ENCODE results near the gene BMPER.

Gene BMPER

DNA sequence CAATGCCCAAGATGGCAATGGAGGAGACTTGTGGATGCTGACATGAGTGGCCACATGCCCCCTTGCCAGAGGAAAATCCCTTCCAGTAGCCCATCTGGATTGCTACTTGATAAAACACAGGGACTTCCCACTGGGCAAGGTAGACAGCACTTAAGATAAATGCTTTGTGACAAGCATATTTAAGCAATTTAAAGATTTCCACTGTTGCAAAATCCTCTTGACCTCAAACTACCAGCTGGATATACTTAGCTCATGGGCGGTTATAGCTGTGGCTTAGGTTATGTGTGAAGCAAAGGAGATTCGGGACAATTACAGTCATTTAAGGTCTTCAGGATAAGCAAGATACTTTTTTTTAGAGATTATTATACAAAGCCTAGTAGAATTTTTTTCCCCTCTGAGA is 238.1 kb downstream of the BMPER start:
- DNase-seq (ENCODE audit: low spot score in 2 of 2) (no peak), ATAC-seq (no peak)
- no peak overlapping the region for H3K27ac Mint-ChIP-seq
- H3K9me3 Mint-ChIP-seq: no peaks in the 10 kb centered on the region
- no peaks in the 10 kb centered on the region for H3K36me3 Mint-ChIP-seq
- H3K4me3 Mint-ChIP-seq: no peak overlapping the region
- H3K4me1 Mint-ChIP-seq: no peaks in the 10 kb centered on the region

DNA sequence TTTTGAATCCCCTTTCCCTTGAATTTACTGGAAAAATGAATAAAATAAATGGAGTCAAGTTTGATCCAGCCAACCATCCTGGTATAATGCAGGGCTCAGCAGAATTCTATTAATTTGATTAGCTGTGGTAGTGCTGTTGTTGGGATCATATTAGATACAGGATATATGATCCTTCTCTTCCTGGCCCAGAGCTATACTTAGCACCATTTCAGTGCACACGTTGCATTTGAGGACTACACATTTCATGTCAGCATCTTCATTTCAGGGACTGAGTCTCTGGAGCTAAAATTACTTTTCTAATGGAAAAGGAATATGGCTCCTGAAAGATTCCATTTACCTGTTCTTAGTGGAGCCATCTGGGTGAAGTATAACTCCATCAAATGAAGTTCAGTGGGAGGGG is 240.3 kb downstream of the BMPER start:
- H3K4me1 Mint-ChIP-seq: no peaks in the 10 kb centered on the region
- no peak overlapping the region for H3K27ac Mint-ChIP-seq
- ATAC-seq (no peak), DNase-seq (ENCODE audit: low spot score in 2 of 2) (no peak)
- H3K36me3 Mint-ChIP-seq: no peaks in the 10 kb centered on the region
- no peaks in the 10 kb centered on the region for H3K9me3 Mint-ChIP-seq
- H3K4me3 Mint-ChIP-seq: no peak overlapping the region

DNA sequence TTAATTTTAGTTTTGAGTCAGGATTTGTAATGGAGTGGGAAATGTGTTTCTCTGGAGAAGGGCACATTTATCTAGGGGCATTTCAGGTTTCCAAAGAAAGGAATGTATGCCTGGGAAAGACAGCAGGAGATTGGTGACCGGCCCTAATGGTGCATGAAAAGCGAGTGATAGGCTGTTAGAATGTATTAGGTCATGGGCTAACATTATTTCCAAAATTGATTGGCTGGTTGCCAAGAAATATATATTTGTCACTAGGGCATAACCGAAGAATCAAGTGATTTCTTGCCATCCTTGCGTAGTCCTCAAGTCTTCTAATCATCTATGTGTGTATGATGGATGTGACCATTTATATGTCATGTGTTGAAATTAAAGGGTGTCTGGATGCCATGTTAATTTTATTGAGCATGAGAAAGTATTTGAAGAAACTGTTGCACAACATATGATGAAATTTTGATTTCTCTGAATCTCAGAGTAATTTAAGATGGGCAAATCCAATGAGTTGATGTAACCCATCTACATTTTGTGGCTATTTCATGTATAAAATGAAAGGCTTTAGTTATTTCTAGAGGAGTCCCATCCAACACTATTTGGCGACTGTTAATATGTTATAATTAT is 248.4 kb downstream of the BMPER start:
- no peak for DNase-seq (ENCODE audit: low spot score in 2 of 2)
- no peaks in the 10 kb centered on the region for H3K4me1 Mint-ChIP-seq
- H3K4me3 Mint-ChIP-seq: no peak overlapping the region
- H3K27ac Mint-ChIP-seq: no peak overlapping the region
- no peaks in the 10 kb centered on the region for H3K36me3 Mint-ChIP-seq
- no peaks in the 10 kb centered on the region for H3K9me3 Mint-ChIP-seq
- no peak for ATAC-seq

DNA sequence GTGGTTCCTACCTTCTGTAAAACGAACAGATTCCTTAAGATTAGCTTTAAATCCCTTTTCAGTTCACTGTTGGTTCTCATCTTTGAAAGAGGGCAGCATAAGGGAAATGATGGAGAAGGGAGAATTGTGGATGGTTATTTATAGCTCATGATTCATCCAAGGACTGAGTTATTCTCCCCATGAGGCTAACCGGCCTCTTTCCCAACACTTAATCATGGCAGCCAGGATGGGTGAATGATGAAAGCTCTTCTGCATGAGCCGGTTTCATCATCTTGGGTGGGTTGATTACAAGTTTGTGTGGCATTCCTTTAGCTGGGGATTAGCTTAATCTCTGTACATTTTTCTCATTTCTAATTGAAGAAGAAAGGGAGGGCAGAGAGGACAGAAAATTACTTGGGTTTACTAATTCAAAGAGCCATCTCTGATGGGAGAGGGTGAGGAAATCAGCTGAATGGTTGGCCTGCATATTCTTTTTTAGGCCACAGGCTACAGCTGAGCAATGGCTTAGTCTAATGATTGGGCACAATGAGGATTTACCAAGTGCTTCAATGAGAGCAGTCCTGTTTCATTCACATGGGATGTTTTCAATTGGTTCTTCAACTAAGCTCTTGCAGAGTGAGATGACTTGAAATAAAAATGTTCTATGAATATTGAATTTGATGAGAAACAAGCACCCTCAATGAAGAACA is 250.0 kb downstream of the BMPER start:
- no peak for ATAC-seq
- H3K4me1 Mint-ChIP-seq: no peaks in the 10 kb centered on the region
- H3K27ac Mint-ChIP-seq: no peak overlapping the region
- no peaks in the 10 kb centered on the region for H3K36me3 Mint-ChIP-seq
- no peak overlapping the region for H3K4me3 Mint-ChIP-seq
- no peaks in the 10 kb centered on the region for H3K9me3 Mint-ChIP-seq
- no peak for DNase-seq (ENCODE audit: low spot score in 2 of 2)

DNA sequence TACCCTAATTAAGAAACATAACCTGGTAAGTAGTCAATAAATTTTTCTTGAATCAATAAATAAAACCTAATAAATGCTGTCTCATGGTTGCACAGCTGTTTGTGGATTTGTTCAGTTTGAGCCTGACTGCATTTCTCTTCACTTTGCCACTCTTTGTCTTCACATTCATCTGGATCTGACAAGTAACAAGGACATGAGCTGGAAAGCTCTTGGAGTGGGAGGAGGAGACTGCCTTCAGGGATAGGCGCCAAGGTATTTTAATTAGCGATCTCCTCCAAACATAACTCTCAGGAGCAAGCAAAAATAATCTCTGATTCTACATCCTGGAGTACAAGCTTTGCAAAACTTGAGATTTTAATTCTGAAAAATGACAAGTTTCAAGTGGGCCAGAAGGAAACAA is 251.0 kb downstream of the BMPER start:
- Mint-ChIP-seq H3K36me3 (no peaks in the 10 kb centered on the region), H3K9me3 (no peaks in the 10 kb centered on the region), H3K4me3 (no peak overlapping the region), H3K27ac (no peak overlapping the region), H3K4me1 (no peaks in the 10 kb centered on the region)
- ATAC-seq: no peak
- DNase-seq (ENCODE audit: low spot score in 2 of 2): no peak

DNA sequence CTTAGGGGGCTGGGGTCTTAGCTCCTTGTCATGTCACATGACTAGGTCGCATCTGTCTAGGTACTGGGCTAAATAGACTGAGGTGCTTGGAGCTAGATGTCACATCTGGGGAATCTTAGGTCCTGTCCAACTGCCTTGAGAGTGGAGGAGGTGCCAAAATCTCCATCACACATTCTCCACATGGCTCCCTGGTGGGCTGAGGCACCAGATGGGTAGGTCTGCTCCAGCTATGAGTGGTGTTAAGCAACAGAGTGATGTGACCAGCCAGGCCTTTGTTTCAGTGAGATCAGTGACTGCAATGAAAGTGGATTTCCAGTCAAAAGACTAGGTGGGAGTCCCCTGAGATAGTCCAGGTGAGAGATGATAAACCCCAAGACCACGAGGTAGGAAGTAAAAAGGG is 251.8 kb downstream of the BMPER start:
- Mint-ChIP-seq H3K9me3 (no peaks in the 10 kb centered on the region), H3K4me1 (no peaks in the 10 kb centered on the region), H3K4me3 (no peak overlapping the region), H3K27ac (no peak overlapping the region), H3K36me3 (no peaks in the 10 kb centered on the region)
- no peak for ATAC-seq
- DNase-seq (ENCODE audit: low spot score in 2 of 2): no peak

DNA sequence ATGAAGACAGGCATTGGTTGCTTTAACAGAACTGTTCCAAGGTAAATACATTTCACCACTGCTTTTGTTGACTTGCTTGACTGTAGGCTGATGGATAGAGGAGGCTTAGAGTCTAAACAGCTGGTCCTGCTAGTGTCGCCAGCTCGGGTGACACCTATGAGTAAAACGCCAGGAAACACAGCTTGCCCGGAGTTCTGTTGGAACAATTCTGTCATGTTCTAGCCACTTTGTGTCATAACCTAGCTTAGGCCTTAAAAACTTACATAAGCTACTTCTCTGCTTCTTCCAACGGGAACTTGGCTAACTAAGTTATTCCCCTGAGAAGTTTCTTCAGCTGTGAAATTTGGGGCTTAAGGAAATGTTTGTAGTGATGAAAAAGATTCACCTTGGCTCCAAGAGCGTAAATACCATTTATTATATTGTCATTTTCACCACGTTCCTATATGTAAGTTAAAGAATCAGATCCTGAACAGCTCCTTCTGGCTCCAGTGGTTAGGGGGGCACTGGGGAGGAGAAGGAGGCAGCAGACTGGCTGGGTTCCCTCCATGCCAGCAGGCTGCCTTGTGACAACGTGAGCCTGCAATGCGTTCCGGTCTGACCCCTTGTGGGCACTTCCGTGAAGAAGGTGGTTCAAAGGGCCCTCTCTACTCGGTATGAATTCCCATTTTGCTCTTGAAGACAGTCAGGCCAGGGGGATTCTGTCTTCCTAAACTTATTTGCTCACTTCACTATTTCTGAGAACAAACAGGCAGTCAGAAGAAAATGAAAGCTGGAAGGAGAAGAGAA is 253.2 kb downstream of the BMPER start:
- Mint-ChIP-seq H3K9me3 (no peaks in the 10 kb centered on the region), H3K4me1 (no peaks in the 10 kb centered on the region), H3K4me3 (no peak overlapping the region), H3K36me3 (no peaks in the 10 kb centered on the region), H3K27ac (no peak overlapping the region)
- DNase-seq (ENCODE audit: low spot score in 2 of 2) (no peak), ATAC-seq (no peak)

DNA sequence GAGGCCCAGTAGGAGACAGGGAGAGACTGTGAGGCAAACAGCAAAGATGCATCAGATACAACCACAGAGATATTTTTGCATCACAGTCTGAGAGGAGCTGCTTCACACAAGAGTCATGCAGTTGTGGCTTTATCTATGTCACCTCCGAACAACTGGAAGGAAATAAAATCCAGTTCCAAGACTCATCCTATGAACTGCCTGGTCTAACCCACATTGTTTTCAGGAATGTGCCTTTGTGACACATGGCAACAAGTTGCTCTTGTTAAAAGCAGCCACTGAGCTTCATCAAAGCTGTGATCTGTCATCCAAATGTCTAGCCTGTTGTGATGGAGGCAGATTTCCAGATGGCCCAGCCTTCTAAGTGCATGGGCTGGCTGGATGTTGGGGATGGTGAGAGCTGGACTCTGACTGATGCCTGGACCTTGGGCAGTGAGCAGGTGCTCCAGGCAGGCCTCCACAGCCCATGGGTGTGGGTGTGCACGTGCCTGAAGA is 255.0 kb downstream of the BMPER start:
- H3K36me3 Mint-ChIP-seq: no peaks in the 10 kb centered on the region

DNA sequence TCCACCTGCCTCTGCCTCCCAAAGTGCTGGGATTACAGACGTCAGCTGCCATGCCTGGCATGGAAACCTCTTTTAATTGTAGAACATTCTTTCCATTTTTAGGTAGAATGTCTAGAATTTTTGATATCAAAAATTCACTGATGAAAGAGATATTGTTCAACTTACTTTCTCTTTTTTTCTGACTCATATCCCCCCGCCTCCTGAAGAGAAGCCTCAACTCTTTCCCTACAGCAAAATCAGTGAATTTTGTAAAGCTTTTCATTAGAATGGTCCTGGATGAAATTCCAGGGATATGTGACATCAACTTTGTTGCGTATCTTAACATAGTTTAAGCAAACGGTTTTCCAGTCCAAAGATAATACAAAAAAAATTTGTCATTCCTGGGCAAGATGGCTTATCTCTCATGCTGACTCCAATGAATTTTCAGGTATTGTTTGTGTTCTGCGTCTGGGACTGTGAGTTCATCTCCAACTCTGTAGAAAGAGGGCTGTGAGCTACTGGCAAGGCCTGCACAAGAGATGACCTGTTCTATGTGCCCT is 256.8 kb downstream of the BMPER start:
- no peak for DNase-seq (ENCODE audit: low spot score in 2 of 2)
- no peak overlapping the region for H3K27ac Mint-ChIP-seq
- H3K9me3 Mint-ChIP-seq: peaks cover 5% of the 10 kb centered on the region
- no peaks in the 10 kb centered on the region for H3K4me1 Mint-ChIP-seq
- H3K4me3 Mint-ChIP-seq: no peak overlapping the region
- no peaks in the 10 kb centered on the region for H3K36me3 Mint-ChIP-seq
- no peak for ATAC-seq

More for the DNA sequence above, 255.0 kb downstream of the BMPER start:
- DNase-seq (ENCODE audit: low spot score in 2 of 2): no peak
- no peak overlapping the region for H3K27ac Mint-ChIP-seq
- no peaks in the 10 kb centered on the region for H3K4me1 Mint-ChIP-seq
- H3K9me3 Mint-ChIP-seq: peaks cover 5% of the 10 kb centered on the region
- H3K4me3 Mint-ChIP-seq: no peak overlapping the region
- ATAC-seq: no peak

DNA sequence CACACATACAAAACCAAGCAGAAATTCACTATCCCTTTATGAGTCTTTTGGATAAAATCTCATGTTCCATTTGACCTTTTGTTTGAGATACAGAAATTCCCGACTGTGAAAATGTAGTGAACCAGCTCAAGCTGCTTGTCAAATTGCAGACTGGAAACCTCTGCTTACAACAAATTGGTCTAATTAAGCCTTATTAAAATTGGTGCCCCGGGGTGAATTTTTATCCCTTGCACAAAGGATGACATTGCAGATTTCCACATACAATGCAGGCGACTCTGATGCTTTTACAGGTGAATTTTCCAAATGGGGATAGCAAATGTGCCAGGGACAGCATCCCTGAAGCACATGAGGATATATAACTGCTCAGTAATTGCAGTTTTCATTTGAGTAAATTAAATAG is 257.3 kb downstream of the BMPER start:
- H3K27ac Mint-ChIP-seq: no peak overlapping the region
- H3K36me3 Mint-ChIP-seq: no peaks in the 10 kb centered on the region
- ATAC-seq (no peak), DNase-seq (ENCODE audit: low spot score in 2 of 2) (no peak)
- H3K4me1 Mint-ChIP-seq: no peaks in the 10 kb centered on the region
- H3K4me3 Mint-ChIP-seq: no peak overlapping the region
- H3K9me3 Mint-ChIP-seq: peaks cover 5% of the 10 kb centered on the region

DNA sequence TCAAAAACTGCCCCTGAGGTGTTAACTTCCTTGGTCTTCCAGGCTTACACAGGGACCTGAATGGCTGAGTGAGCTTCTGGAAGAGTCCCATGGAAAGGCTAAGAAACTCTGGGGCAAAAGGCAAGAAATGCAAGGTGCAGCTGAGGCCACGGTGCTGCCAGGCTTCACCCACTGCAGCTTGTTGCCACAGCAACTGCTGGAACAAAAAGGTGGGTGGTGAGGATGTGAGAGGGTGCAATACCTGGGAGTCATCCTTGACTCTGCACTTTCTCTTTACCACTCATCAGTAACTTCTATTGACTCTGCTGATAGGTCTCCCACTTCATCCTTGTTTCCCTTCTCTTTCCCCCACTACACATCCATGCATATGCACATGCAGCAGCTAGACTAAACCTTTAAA is 258.6 kb downstream of the BMPER start:
- no peaks in the 10 kb centered on the region for H3K36me3 Mint-ChIP-seq
- no peak for DNase-seq (ENCODE audit: low spot score in 2 of 2)
- no peak overlapping the region for H3K27ac Mint-ChIP-seq
- no peaks in the 10 kb centered on the region for H3K4me1 Mint-ChIP-seq
- H3K4me3 Mint-ChIP-seq: no peak overlapping the region
- no peak for ATAC-seq
- H3K9me3 Mint-ChIP-seq: peaks cover 7% of the 10 kb centered on the region

DNA sequence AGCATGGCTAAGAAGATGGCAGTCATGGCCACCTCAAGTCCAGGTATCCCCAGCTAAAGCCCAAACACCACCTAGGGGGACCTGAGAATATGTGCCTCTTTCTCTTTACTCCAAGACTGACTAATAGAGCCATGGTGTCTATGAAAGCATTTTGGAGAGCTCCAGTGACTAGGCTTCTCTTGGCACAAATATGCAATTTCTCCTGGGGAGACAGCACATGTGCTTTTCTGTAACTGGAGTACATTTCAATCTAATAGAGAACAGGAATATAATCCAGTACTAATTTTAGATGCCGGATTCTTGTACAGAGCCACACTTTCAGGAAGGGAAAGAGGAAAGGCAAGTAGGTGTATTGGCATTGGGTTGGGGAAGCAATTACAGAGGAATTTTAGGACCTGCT is 260.1 kb downstream of the BMPER start:
- Mint-ChIP-seq H3K36me3 (no peaks in the 10 kb centered on the region), H3K4me1 (no peaks in the 10 kb centered on the region), H3K27ac (no peak overlapping the region), H3K9me3 (peaks cover 7% of the 10 kb centered on the region), H3K4me3 (no peak overlapping the region)
- DNase-seq (ENCODE audit: low spot score in 2 of 2) (no peak), ATAC-seq (no peak)

DNA sequence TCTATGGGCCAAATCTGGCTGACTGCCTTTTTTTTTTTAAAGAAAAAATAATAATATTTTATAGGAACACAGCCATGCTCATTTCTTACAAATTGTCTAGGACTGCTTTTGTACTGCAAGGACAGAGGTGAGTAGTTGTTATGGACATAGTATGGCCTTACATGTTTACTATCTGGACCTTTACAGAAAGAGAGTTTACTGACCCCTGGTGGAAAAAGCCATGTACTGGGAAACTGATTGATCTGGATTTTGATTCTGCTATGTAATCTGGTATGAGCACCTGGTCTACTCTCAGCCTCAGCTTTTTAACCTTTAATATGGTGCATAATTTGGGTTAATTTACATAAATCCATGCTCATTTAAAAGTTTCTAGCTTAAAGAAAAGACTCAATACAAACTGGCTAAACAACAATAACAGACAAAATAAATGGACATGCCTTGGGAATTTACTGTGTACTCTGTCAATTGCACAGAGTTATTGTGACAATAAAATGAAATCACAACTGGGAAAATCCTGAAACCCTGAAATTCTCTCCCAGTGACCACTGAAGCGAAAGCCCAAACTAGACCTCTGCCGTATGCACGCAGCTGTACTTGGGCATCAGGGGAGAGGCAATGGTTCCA is 260.7 kb downstream of the BMPER start:
- Mint-ChIP-seq H3K4me1 (no peaks in the 10 kb centered on the region), H3K27ac (no peak overlapping the region), H3K9me3 (peaks cover 7% of the 10 kb centered on the region), H3K4me3 (no peak overlapping the region), H3K36me3 (no peaks in the 10 kb centered on the region)
- DNase-seq (ENCODE audit: low spot score in 2 of 2) (no peak), ATAC-seq (no peak)

DNA sequence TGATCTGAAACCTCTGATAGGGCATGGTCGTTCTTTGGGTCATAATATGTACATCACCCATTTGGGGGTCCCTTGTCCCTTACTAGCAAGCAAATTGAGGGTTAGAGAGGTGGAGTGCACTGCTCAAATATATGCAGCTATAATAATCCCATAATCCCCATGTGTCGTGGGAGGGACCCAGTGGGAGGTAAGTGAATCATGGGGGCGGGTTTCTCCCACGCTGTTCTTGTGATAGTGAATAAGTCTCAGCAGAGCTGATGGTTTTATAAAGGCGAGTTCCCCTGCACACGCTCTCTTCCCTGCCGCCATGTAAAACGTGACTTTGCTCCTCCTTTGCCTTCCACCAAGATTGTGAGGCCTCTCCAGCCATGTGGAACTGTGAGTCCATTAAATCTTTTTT is 262.7 kb downstream of the BMPER start:
- Mint-ChIP-seq H3K4me3 (no peak overlapping the region), H3K27ac (no peak overlapping the region)
- no peak for DNase-seq (ENCODE audit: low spot score in 2 of 2)

More for the DNA sequence above, 262.7 kb downstream of the BMPER start:
- H3K4me1 Mint-ChIP-seq: no peaks in the 10 kb centered on the region
- no peak for ATAC-seq
- H3K36me3 Mint-ChIP-seq: no peaks in the 10 kb centered on the region
- peaks cover 7% of the 10 kb centered on the region for H3K9me3 Mint-ChIP-seq

Measured in stimulated activated effector memory CD8-positive, alpha-beta T cell treated with anti-CD3 and anti-CD28 coated beads, Interleukin-12 subunit alpha, Interleukin-12 subunit beta, amount 100 ng/mL, for 72 hours (primary cell).